GM19463 (cell line): ENCODE results near the gene TK2.
"Not testable (repeated sequence)": the region's sequence is repeated elsewhere in the genome, so short reads cannot be mapped to it uniquely, and the experiment has no call there.

ENCODE experiments used
- ATAC-seq: cut with Tn5 transposase; IDR thresholded peaks from one replicate; pipeline ENCODE4 v1.9.1; 2021; ENCODE audit warnings: mild to moderate bottlenecking, moderate library complexity; ENCODE audit not compliant: unreplicated experiment

The TK2 gene

GRCh38 chr16:66471264-66471663 lies 78.7 kb downstream of the TK2 start:
- ATAC-seq: no peak

- no peak for ATAC-seq
These were observed 79.4 kb downstream of the TK2 start for GRCh38 chr16:66470556-66470955.

GRCh38 chr16:66469947-66470546 lies 79.9 kb downstream of the TK2 start:
- no peak for ATAC-seq

GRCh38 chr16:66469291-66469946 lies 80.5 kb downstream of the TK2 start:
- no peak for ATAC-seq

GRCh38 chr16:66468321-66468965 lies 81.5 kb downstream of the TK2 start:
- ATAC-seq: no peak

- no peak for ATAC-seq
These were observed 82.3 kb downstream of the TK2 start for GRCh38 chr16:66467611-66468010.

GRCh38 chr16:66466636-66467035 lies 83.3 kb downstream of the TK2 start:
- not testable (repeated sequence) for ATAC-seq

- ATAC-seq: not testable (repeated sequence)
These were observed 84.0 kb downstream of the TK2 start for GRCh38 chr16:66465946-66466345.

- no peak for ATAC-seq
These were observed 87.0 kb downstream of the TK2 start for GRCh38 chr16:66462912-66463311.

- ATAC-seq: no peak
These were observed 89.2 kb downstream of the TK2 start for GRCh38 chr16:66460703-66461102.

GRCh38 chr16:66459878-66460277 lies 90.0 kb downstream of the TK2 start:
- ATAC-seq: no peak

- no peak for ATAC-seq
These were observed 91.1 kb downstream of the TK2 start for GRCh38 chr16:66458853-66459252.

- no peak for ATAC-seq
These were observed 91.6 kb downstream of the TK2 start for GRCh38 chr16:66458292-66458691.
